HL-60 (cell line): ENCODE results near the gene HRK.
"Not testable (repeated sequence)": the region's sequence is repeated elsewhere in the genome, so short reads cannot be mapped to it uniquely, and the experiment has no call there.

Experiments
- DNase-seq, 2 experiments: peaks; one replicate each; pipeline ENCODE4 v3.0.0-alpha.2; 2010 to 2020; ENCODE audit warnings: low read depth in 1 of 2, low spot score in 1 of 2
- H3K27ac ChIP-seq: fragments of 250-450 bp; sonication (Bioruptor Pico); replicated peaks from 2 replicates; pipeline ENCODE4 v1.5.1; 2020; ENCODE audit warnings: mild to moderate bottlenecking, moderate library complexity
- H3K27me3 ChIP-seq: fragments of 250-450 bp; sonication (Bioruptor Pico); 2 replicates; pipeline ENCODE4 v1.5.1; 2021; ENCODE audit warnings: mild to moderate bottlenecking, moderate library complexity; ENCODE audit not compliant: insufficient read depth, poor library complexity, severe bottlenecking
- H3K4me3 ChIP-seq: replicated peaks from 2 replicates; pipeline ENCODE4 v1.5.1; 2011; ENCODE audit warnings: mild to moderate bottlenecking, control low read depth, low read length; ENCODE audit not compliant: insufficient read depth
- CTCF ChIP-seq: IDR thresholded peaks from one replicate; pipeline ENCODE4 v1.5.1; 2011; ENCODE audit warnings: low read length, control low read depth, inconsistent platforms; ENCODE audit not compliant: insufficient read depth
- GABPA ChIP-seq: IDR thresholded peaks from 2 replicates; pipeline ENCODE4 v1.6.1; 2012; ENCODE audit warnings: low read depth
- POLR2AphosphoS5 ChIP-seq: IDR thresholded peaks from 2 replicates; pipeline ENCODE4 v1.6.1; 2012; ENCODE audit warnings: low read depth
- REST ChIP-seq: IDR thresholded peaks from 2 replicates; pipeline ENCODE4 v1.6.1; 2012; ENCODE audit warnings: low read depth; ENCODE audit not compliant: insufficient replicate concordance
- SPI1 ChIP-seq: IDR thresholded peaks from 2 replicates; pipeline ENCODE4 v1.6.1; 2012; ENCODE audit warnings: low read depth, mild to moderate bottlenecking, borderline replicate concordance

Gene HRK

GRCh38 chr12:116818341-116818856 is 62.8 kb downstream of the HRK start:
- no peaks in the 10 kb centered on the region for H3K27me3 ChIP-seq
- H3K4me3 ChIP-seq, result peak overlapping the region; percentile 77
- TF ChIP-seq GABPA (no peak), SPI1 (peak; percentile 79)
- peak in 1 of 2 experiments; percentile 34 for DNase-seq
- peak overlapping the region; percentile 65 for H3K27ac ChIP-seq

GRCh38 chr12:116814766-116815165 is 66.5 kb downstream of the HRK start:
- H3K4me3 ChIP-seq, H3K27me3 ChIP-seq, H3K27ac ChIP-seq, DNase-seq: not testable (repeated sequence)

GRCh38 chr12:116813271-116814041 is 67.8 kb downstream of the HRK start:
- Histone ChIP-seq H3K27ac (no peak overlapping the region), H3K4me3 (no peak overlapping the region), H3K27me3 (no peaks in the 10 kb centered on the region)
- no peak for TF ChIP-seq CTCF
- no peak for TF ChIP-seq POLR2AphosphoS5
- DNase-seq, result no peak

GRCh38 chr12:116812238-116812637 is 69.0 kb downstream of the HRK start:
- TF ChIP-seq REST (no peak), GABPA (no peak), POLR2AphosphoS5 (no peak), SPI1 (no peak), CTCF (no peak)
- H3K27ac ChIP-seq, result no peak overlapping the region
- H3K27me3 ChIP-seq, result no peaks in the 10 kb centered on the region
- DNase-seq, result no peak
- no peak overlapping the region for H3K4me3 ChIP-seq

- H3K4me3 ChIP-seq, result no peak overlapping the region
- H3K27me3 ChIP-seq, result no peaks in the 10 kb centered on the region
- H3K27ac ChIP-seq, result no peak overlapping the region
- TF ChIP-seq REST, result no peak
- TF ChIP-seq CTCF, result no peak
- no peak for TF ChIP-seq SPI1
- no peak for TF ChIP-seq GABPA
- no peak for DNase-seq
These were observed 72.8 kb downstream of the HRK start for GRCh38 chr12:116808113-116809105.
